GM06990 (cell line): Measurements from ENCODE around the gene PLCB4.

Experiments
- DNase-seq: peaks from one replicate; pipeline ENCODE4 v3.0.0-alpha.2; 2011; ENCODE audit not compliant: insufficient read length; ENCODE audit errors: extremely low read depth
- H3K27me3 ChIP-seq: replicated peaks from 2 replicates; pipeline ENCODE4 v1.6.0; 2011; ENCODE audit warnings: low read length; ENCODE audit not compliant: control insufficient read depth, insufficient read depth
- H3K36me3 ChIP-seq: 2 replicates; pipeline ENCODE4 v1.5.1; 2011; ENCODE audit warnings: low read length; ENCODE audit not compliant: control insufficient read depth, insufficient read depth
- H3K4me3 ChIP-seq: replicated peaks from 2 replicates; pipeline ENCODE4 v1.5.1; 2011; ENCODE audit warnings: low read depth, mild to moderate bottlenecking, control low read depth, low read length
- TF ChIP-seq, protein P1 (sequence below): IDR thresholded peaks from 2 replicates; pipeline ENCODE4 v1.5.1; 2011; ENCODE audit warnings: low read length, control low read depth, mild to moderate bottlenecking, inconsistent platforms; ENCODE audit not compliant: insufficient read depth, poor library complexity, severe bottlenecking

Gene PLCB4

DNA sequence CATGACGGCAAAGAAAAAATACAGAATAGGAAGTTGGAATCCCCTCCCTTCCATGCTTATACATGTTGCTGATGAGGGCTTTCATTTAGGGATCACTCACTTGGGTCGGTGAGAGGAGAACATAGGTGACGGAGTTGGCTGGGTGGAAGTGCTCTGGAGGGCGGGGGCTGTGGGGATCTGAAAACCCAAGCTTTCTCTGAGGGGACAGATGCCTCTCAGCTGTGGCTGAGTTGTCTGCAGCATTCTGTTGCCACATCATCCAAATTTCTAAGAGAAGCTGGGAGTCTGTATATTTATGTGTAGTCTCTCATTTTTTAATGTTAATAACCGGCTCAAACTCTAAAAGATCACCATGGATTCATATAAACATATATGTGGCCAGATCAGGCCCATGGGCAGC is 141.5 kb downstream of the PLCB4 start:
- no peaks in the 10 kb centered on the region for H3K36me3 ChIP-seq
- TF ChIP-seq, protein P1, sequence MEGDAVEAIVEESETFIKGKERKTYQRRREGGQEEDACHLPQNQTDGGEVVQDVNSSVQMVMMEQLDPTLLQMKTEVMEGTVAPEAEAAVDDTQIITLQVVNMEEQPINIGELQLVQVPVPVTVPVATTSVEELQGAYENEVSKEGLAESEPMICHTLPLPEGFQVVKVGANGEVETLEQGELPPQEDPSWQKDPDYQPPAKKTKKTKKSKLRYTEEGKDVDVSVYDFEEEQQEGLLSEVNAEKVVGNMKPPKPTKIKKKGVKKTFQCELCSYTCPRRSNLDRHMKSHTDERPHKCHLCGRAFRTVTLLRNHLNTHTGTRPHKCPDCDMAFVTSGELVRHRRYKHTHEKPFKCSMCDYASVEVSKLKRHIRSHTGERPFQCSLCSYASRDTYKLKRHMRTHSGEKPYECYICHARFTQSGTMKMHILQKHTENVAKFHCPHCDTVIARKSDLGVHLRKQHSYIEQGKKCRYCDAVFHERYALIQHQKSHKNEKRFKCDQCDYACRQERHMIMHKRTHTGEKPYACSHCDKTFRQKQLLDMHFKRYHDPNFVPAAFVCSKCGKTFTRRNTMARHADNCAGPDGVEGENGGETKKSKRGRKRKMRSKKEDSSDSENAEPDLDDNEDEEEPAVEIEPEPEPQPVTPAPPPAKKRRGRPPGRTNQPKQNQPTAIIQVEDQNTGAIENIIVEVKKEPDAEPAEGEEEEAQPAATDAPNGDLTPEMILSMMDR, result no peak
- no peak for DNase-seq

DNA sequence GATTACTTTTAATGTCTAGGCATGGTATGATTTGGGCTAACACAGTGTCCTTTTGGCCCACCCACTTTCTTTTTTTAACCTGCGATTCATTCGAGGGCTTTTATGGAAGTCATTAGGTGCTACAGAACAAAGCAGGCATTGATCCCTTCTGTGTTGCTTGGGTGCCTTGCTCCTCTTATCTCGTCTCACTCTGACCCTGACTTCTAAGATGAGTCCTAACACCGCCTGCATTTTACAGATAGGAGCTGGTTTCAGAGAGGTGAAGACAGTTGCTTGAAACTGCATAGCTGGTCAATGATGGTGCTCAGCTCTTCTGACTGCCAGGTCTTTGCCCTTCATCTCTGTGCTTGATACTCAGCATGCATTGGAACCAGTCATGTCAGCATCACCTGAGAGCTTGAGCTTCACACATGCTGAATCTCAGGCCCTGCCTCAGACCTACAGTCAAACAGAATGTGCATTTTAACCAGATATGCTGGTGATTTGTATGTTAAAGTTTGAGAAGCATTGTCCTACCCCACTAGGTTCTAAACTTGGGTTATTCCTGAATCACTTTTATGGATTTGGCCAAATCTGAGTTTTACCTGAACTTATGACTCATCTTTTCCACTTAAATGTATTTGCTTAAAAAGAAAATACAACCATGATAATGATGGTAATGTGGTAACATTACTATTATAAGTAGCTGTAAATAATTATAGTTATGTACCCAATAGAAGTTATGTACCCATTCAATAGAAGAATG is 142.3 kb downstream of the PLCB4 start:
- H3K36me3 ChIP-seq, result no peaks in the 10 kb centered on the region
- H3K4me3 ChIP-seq, result no peak overlapping the region
- H3K27me3 ChIP-seq, result peaks cover 1% of the 10 kb centered on the region; the same call in 1 of the 2 replicates
- TF ChIP-seq, protein P1, result no peak
- DNase-seq, result no peak

More for the DNA sequence above, 141.5 kb downstream of the PLCB4 start:
- no peak overlapping the region for H3K4me3 ChIP-seq
- H3K27me3 ChIP-seq, result peaks cover 1% of the 10 kb centered on the region; the same call in 1 of the 2 replicates

DNA sequence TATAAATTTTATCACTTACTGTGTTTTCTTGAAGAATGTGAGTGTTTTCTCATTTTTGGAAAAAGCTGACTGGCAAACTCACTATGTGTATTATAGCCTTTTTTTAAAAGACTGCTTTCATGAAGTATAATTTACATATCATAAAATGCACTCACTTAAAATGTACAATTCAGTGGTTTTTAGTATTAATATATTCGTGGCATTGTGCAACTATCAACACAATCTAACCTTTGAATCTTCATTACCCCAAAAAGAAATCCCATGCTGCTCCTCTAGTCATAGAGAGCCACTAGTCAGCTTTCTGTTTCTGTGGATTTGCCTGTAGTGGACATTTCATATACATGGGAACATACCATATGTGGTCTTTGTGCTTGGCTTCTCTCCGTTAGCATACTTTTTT is 143.8 kb downstream of the PLCB4 start:
- TF ChIP-seq, protein P1, result no peak
- peaks cover 1% of the 10 kb centered on the region; the same call in 1 of the 2 replicates for H3K27me3 ChIP-seq
- DNase-seq, result no peak
- H3K4me3 ChIP-seq, result no peak overlapping the region
- no peaks in the 10 kb centered on the region for H3K36me3 ChIP-seq

DNA sequence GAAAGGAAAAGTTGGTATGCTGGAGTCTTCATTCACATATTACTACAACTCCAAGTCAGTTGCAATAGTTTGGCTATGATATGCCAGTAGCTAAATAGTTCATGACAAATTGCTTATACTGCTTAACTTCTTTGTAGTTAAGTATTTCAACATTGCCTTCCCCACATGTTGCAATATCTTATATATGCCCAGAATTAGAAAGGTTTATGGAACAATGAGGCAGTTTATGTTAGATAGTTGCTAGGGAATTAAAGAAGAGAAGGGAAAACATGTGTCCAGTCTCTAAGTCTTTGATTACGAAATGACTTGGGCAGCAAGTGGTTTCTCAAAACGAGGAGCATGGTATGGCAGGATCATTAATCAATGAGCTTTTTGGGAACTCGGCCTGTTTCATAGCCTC is 145.8 kb downstream of the PLCB4 start:
- TF ChIP-seq, protein P1, result no peak
- no peaks in the 10 kb centered on the region for H3K36me3 ChIP-seq
- H3K4me3 ChIP-seq, result no peak overlapping the region
- H3K27me3 ChIP-seq, result peaks cover 1% of the 10 kb centered on the region; the same call in 1 of the 2 replicates
- DNase-seq, result no peak

DNA sequence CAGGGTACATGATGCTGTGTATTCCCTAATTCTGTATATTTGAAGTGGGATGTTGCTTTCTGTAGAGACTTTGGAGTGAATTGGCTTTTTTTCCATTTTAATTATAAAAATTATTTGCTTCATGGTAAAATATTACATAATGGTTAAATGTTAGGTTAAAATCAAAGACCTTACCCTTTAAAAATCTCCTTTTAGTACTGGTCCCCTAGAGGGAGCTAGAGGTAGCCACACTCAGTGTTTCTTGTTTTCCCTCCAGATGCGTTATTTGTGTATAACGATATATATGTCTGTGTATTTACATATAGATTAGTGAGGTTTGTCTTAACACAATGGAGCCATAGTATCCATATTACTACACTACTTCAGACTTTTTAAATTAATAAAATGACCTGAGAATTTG is 146.7 kb downstream of the PLCB4 start:
- no peak for DNase-seq
- no peaks in the 10 kb centered on the region for H3K36me3 ChIP-seq
- peaks cover 1% of the 10 kb centered on the region; the same call in 1 of the 2 replicates for H3K27me3 ChIP-seq
- TF ChIP-seq, protein P1, result peak; percentile 66
- H3K4me3 ChIP-seq, result no peak overlapping the region

DNA sequence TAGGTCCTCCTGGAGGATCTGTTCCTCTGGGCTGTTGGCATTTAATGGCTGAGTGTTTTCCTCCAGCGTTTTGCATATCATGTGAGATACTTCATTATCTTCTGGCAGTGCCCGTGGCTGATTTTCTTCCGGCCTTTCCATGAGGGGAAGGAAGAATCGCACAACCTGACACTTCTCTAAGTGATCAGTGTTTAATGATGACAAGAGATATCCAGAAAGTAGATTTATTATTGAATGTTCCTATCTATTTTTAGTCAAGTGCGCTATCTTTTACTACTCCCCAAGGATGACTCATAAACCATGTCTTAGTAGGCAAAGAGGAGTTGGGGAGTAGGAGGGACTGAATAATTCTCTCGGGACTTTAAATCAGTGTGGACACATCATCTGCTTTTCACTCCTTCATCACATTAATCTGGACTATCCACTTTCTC is 149.7 kb downstream of the PLCB4 start:
- Histone ChIP-seq H3K27me3 (no peaks in the 10 kb centered on the region; the same call in 1 of the 2 replicates), H3K36me3 (no peaks in the 10 kb centered on the region), H3K4me3 (no peak overlapping the region)
- DNase-seq, result no peak
- TF ChIP-seq, protein P1, result no peak
